Hepatocyte (in vitro differentiated cells): ENCODE data around the gene LNX1.

Source experiments
- EZH2 ChIP-seq: fragments of 200-600 bp; sonication (generic); IDR thresholded peaks from 2 replicates; pipeline ENCODE4 v1.6.1; 2016; ENCODE audit warnings: antibody characterized with exemption, mild to moderate bottlenecking, borderline replicate concordance
- EZH2phosphoT487 ChIP-seq: fragments of 200-600 bp; sonication (generic); IDR thresholded peaks from one replicate; pipeline ENCODE4 v1.6.1; 2018; ENCODE audit warnings: antibody characterized with exemption, mild to moderate bottlenecking, low read depth, moderate library complexity; ENCODE audit not compliant: unreplicated experiment, severe bottlenecking
- TF ChIP-seq, protein P1 (sequence below): fragments of 200-600 bp; sonication (generic); IDR thresholded peaks from 2 replicates; pipeline ENCODE4 v1.5.1; 2016; ENCODE audit warnings: antibody characterized with exemption, mild to moderate bottlenecking; ENCODE audit not compliant: poor library complexity

- TF ChIP-seq, protein P1, sequence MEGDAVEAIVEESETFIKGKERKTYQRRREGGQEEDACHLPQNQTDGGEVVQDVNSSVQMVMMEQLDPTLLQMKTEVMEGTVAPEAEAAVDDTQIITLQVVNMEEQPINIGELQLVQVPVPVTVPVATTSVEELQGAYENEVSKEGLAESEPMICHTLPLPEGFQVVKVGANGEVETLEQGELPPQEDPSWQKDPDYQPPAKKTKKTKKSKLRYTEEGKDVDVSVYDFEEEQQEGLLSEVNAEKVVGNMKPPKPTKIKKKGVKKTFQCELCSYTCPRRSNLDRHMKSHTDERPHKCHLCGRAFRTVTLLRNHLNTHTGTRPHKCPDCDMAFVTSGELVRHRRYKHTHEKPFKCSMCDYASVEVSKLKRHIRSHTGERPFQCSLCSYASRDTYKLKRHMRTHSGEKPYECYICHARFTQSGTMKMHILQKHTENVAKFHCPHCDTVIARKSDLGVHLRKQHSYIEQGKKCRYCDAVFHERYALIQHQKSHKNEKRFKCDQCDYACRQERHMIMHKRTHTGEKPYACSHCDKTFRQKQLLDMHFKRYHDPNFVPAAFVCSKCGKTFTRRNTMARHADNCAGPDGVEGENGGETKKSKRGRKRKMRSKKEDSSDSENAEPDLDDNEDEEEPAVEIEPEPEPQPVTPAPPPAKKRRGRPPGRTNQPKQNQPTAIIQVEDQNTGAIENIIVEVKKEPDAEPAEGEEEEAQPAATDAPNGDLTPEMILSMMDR: no peak
- TF ChIP-seq EZH2 (no peak), EZH2phosphoT487 (no peak)
Measured at GRCh38 chr4:53522334-53522733, 69.0 kb downstream of the LNX1 start.
